Jurkat, Clone E6-1 (cell line): ENCODE data around the gene LRRC56.

ENCODE experiments used
- DNase-seq: peaks from one replicate; pipeline ENCODE4 v3.0.0-alpha.2; 2011; ENCODE audit warnings: low read depth, low spot score
- H3K4me3 ChIP-seq: 2 replicates; pipeline ENCODE4 v1.5.1; 2011; ENCODE audit warnings: mild to moderate bottlenecking, low read length, control low read depth, moderate library complexity

LRRC56 gene

DNA sequence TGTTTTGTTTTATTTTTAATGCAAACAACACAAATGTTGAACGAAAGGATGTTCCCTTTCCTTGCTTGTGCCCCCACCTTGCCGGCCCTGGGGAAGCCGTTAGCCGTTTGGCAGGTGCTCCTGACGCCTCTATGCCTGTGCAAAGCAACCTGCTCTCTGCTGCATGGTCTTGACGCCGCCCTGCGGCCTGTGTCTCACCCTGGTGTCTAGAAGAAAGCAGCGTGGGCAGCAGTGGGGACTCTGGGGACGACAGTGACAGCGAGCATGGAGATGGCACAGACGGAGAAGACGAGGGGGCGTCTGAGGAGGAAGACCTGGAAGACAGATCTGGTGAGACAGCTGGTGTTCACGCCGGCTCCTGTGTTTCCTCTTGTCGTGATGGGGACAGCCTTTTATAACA lies 44.4 kb downstream of the LRRC56 start:
- no peak for DNase-seq

DNA sequence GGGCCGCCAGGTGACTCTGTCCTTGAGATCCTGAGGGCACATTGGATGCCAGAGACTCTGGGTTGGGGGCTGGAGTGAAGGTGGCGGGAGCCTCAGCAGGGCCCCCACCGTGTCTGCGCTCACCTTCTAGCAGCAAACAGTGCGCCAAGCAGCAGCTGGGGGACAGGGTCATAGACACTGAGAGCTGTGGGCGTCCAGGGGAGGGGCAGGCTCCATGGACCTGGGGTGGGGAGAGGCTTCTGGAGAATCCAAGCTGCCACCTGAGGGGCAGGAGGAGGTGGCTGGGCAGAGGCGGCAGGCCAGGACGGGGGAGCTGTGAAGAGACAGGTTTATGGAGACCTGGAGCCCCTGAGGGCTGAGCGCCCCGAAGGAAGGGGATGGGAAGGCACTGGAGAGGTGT lies 47.0 kb downstream of the LRRC56 start:
- no peak overlapping the region for H3K4me3 ChIP-seq
- DNase-seq, result no peak

More for the DNA sequence above, 44.4 kb downstream of the LRRC56 start:
- H3K4me3 ChIP-seq, result no peak overlapping the region

DNA sequence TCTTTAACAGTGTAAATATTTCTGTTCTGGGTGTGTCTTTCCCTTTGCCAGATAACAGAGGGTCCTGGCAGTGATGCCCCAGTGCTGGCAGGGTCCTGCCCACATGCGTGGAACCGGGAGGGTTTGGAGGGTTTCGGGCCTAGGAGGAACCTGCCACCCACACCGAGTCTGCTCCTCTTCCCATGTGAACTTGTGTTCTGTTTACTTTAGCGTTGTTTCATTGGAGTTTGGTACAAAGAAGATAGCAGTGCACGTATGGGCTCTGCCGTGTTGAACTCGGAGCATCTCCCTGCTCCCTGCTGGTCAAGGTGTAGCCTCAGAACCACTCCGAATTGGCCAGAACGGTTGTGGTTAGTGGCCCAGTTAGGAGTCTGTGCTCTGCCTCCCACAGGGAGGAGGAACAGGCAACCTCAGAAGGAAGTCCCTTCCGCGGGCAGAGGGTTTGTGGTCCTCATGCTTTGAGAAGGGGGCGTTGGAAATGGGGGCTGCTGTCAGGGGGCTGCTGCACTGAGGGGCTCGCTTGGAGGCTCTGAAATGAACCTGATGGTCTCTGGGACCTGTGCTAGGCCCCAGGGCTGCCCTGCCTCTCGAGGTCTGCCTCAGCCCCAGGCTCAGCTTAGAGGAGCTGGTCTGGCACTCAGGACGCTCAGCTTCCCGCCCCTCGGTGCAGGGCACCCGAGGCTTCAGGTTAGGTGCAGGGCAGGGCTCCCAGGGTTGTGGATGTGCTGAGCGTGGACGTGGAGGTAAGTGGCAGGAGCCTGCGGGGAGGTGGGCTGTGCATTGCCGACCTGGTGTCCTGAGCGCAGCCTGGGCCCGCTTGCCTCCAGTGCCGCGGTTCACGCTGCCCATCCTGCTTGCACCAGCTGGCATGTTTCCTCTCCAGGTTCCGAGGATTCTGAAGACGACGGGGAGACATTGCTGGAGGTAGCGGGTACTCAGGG lies 49.3 kb downstream of the LRRC56 start:
- DNase-seq, result no peak
- H3K4me3 ChIP-seq, result no peak overlapping the region

DNA sequence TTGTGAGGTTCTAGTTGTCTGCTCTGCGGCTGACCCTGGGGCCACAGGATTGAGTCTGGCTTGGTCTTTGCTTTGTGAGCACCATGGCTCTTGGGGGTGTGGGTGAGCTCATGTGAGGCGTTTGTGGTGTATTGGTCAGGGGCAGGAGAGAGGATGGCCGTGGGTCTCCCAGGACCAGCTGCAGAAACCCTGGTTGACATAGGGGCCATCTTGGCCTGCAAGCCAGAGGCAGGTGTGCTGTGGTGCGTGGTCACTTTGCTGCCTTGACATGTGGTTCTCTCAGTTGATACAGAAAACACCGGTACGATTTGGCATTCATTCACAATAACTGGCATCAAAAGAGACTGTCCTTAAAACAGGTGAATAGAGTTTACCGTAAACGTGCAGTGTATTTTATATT lies 50.2 kb downstream of the LRRC56 start:
- H3K4me3 ChIP-seq, result no peak overlapping the region
- DNase-seq, result no peak

DNA sequence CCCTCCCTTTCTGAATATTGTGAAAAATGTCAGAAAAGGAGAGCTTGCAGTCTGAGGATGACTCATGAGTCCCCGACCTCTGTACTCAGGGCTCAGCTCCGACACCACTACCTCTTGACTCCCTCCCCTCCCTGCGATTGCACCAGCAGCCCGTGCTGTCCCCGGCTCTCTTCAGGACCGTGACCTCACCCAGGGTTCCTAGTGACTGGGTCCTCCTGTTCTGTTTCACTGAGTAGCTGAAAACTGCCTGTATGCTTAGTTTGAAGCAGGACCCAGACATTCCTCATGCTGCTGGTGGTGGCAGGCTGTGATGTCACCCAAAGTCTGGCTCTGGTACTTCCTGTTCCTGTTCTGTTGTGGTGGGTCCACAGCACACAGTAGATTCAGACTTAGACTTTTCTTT lies 50.7 kb downstream of the LRRC56 start:
- no peak overlapping the region for H3K4me3 ChIP-seq
- no peak for DNase-seq

DNA sequence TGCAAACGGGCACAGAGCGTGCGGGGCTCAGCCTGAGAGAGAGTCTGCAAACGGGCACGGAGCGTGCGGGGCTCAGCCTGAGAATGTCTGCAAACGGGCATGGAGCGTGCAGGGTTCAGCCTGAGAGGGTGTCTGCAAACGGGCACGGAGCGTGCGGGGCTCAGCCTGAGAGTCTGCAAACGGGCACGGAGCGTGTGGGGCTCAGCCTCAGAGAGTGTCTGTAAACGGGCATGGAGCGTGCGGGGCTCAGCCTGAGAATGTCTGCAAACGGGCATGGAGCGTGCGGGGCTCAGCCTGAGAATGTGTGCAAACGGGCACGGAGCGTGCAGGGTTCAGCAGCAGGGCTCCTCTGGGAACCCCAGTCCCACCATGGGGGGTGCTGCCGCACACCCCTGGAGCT lies 52.5 kb downstream of the LRRC56 start:
- no peak overlapping the region for H3K4me3 ChIP-seq
- no peak for DNase-seq

DNA sequence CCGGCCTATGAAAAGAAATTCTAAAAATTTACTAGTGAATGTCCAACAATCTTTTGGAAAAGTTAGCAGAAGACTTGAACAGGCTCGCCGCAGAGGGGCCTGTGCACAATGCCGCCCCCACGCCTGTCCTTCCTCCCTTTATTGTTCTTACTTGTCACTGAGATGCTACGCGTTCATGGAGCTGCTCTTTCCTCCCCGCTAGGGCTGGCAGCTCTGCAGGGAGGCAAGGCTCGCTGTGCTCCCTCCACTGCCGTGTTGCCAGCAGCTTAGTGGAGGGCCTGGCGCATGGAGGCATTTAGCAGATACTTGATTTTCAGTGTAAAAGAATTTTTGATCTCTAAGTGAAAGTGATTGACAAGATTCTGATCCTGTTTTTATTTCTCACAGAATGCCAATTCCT lies 53.7 kb downstream of the LRRC56 start:
- no peak for DNase-seq
- H3K4me3 ChIP-seq, result no peak overlapping the region

DNA sequence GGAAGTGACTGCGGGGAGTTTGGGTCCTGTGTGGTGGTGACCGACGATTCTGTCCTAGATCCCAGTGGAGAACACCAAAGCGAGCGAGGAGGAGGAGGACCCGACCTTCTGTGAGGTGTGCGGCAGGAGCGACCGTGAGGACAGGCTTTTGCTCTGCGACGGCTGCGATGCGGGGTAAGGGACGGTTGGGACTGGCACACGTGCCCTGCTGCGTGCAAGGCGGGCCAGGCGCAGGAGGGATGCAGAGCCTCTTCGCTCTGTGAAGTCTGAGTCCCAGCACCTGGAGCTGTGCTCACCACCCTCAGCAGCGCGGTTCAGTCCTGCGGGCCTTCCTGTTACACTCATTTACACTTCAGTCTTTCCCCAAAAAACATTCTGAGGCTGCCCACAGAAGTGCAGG lies 55.2 kb downstream of the LRRC56 start:
- H3K4me3 ChIP-seq, result no peak overlapping the region
- DNase-seq, result no peak

DNA sequence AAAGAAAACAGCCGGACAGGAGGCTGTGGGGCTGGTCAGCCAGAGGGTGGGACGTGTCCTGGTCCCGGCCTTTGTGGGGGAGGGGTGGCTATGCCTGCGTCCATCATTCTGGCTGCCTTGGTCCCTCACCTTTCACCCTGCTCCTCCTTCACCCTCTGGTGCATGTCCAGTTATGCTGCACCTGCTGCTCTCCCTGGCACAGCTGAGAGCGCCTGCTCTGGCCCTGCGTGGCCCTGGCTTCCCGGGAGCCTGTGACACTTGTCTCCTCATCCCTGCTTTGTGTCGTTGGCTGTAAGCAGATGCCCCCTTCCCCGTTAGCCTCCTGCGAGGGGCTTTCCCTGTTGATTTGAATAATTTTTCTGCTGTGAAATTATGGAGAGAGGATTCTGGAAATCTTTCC lies 55.6 kb downstream of the LRRC56 start:
- no peak for DNase-seq
- no peak overlapping the region for H3K4me3 ChIP-seq

DNA sequence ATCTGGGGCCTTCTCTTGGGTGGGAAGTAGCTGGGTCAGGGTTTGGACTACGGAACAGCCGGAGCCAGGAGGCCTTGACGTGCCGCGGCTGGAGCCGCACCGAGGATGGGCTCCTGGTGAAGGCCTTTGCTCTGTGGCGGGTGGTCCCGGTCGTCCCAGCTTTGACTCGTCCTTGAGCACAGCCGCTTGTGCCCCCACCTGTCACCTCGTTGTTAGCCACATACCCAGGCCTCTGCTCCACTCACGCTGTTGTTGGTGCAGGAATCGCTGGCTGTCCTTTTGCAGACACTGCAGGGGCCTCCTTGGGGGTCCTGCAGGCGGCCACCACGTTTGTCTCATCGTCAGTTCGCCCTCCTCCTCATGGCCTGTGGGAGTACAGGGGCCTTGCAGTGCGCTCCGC lies 56.0 kb downstream of the LRRC56 start:
- no peak for DNase-seq
- no peak overlapping the region for H3K4me3 ChIP-seq

DNA sequence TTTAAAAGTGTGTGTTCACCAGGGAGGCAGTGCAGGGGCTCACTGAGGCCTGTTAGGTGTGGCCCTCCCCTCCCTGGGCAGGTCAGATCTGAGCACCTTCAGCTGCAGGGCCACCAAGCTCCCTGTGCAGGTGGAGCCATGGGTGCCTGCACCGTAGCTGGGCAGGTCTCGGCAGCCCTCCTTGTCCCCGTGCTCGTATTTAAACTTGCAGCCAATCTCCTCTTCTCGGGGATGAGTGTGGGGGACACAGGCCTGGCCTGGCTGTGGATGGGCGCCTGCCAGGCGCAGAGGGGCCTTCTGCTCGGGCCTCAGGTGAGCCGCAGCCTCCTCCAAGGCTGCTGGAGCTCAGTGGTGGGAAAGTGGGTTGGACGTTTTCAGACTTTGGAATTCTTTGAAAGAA lies 58.1 kb downstream of the LRRC56 start:
- DNase-seq, result no peak
- H3K4me3 ChIP-seq, result no peak overlapping the region

DNA sequence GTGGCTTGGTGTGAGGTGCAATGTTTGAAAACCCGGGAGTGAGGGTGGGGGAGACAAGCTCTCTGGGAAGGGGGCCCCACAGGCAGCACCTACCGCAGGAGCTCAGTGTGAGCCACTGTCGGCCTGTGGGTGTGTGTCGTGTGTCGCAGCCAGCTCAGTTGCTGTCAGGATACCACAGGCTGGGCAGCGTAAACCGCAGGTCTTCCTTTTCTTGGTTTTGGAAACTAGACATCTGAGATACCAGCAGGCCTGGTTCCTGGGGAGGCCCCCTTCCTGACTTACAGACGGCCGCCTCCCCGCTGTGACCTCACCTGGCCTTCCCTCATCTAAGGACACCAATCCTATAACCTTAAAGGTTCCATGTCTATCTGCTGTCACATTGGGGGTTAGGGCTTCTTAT lies 59.0 kb downstream of the LRRC56 start:
- H3K4me3 ChIP-seq, result no peak overlapping the region
- DNase-seq, result no peak

DNA sequence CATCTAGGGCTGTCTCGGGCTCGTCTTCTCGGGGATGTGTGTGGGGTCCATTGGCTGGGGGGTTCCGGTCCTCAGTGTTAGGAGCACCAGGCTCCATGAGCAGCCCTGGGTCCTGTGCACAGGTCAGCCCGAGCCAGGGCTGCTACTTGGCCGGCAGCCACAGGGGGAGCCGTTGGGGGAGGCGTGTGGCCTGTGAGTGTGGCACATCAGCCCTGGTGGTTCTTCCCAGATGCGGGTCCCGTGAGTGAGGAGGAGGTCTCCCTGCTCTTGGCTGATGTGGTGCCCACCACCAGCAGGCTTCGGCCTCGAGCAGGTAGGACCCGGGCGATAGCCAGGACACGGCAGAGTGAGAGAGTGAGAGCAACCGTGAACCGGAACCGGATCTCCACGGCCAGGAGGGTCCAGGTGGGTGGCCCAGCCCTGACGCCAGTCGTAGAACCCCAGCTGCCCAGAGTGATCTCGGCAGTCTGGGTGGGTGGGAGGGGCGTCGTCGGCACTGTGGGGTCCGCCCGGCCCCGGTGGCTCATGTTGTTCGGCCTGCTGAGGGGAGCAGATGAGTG lies 59.9 kb downstream of the LRRC56 start:
- no peak overlapping the region for H3K4me3 ChIP-seq
- no peak for DNase-seq

DNA sequence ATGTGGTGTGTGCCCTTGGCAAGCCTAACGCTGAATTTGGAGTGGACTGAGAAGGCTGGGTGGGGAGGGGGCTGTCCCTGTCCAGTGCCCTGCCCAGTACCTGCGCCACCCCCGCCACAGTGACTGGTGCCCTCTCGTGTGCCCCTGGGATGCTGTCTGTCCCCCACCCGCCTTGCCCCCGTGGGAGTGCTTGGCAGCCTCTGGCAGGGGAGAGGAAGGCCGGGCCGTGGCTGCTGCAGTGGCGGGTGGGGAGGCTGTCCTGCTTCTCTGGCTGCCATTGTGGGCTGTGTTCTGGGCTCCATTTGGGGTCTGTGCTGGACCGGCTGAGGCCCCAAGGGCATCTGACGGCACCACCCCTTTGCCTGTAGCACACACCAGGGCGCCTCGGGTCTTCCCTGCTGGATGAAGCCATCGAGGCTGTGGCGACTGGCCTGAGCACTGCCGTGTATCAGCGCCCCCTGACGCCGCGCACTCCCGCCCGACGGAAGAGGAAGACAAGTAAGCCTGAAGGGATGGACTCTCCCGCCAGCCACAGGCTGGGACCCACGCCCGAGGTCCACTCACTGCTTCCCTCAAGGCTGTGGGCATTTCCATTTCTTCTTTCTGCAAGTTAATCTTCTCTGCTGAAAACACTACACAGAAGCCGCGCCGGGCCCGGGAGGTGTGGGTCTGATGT lies 60.8 kb downstream of the LRRC56 start:
- DNase-seq, result no peak
- no peak overlapping the region for H3K4me3 ChIP-seq

DNA sequence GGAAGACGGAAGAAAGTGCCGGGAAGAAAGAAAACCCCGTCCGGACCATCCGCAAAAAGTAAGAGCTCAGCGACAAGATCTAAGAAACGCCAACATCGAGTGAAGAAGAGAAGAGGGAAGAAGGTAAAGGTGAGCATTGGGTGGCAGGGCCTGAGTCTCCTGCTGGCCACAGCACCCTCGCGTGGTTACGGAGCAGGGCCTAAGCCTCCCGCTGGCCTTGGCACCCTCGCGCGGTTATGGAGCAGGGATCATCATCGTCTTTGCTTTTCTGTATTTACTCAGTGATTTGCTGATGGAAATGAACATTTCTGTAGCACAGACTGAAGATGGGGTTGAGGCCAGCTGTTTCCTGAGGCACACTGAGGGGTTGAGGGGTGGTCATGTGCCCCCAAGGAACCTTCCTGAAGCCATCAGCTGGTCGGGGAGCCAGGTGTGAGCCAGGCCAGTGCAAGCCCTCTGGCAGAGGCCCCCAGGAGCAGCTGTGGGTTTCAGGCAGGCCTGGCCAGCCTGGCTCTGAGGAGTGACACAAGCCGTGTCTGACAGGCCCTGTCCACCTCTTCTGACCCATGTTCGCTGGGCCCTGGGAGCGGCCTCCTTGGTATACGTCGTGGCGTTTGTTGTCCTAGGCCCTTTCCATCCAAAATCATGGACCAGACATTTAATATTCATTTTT lies 64.4 kb downstream of the LRRC56 start:
- H3K4me3 ChIP-seq, result no peak overlapping the region
- DNase-seq, result no peak

DNA sequence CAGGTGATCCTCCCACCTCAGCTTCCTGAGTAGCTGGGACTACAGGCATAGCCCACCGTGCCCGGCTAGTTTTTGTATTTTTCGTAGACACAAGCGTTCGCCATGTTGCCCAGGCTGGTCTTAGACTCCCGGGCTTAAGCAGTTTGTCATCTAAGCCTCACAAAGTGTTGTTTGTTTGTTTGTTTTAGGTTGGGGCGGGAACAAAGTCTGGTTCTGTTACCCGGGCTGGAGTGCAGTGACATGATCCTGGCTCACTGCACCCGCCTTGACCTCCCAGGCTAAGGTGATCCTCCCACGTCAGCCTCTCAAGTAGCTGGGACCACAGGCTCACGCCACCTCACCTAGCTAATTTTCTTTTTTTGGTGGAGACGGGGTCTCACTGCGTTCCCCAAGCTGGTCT lies 65.8 kb downstream of the LRRC56 start:
- no peak overlapping the region for H3K4me3 ChIP-seq
- DNase-seq, result no peak
